Testis (tissue), 3 donors: Measurements from ENCODE around the gene ORM2. TPM values are rescaled to one million over a fixed set of nuclear protein-coding genes. Genes with fewer than 3 reads are reported as not detected.

Source experiments
- DNase-seq: peaks from one replicate; pipeline ENCODE4 v3.0.0-alpha.2; 2019
- H3K27ac ChIP-seq, 2 donors: fragments of 200-600 bp; sonication (generic); one replicate each; pipeline ENCODE4 v1.5.1; 2019
- H3K27me3 ChIP-seq: fragments of 200-600 bp; sonication (generic); one replicate; pipeline ENCODE4 v1.5.1; 2019
- H3K36me3 ChIP-seq: fragments of 200-600 bp; sonication (generic); one replicate; pipeline ENCODE4 v1.5.1; 2017; ENCODE audit warnings: low read depth; ENCODE audit errors: missing control alignments
- H3K4me1 ChIP-seq: fragments of 200-600 bp; sonication (generic); one replicate; pipeline ENCODE4 v1.5.1; 2019
- H3K4me3 ChIP-seq, 2 donors: fragments of 200-600 bp; sonication (generic); one replicate each; pipeline ENCODE4 v1.5.1; 2017 to 2019
- H3K9me3 ChIP-seq: fragments of 200-600 bp; sonication (generic); one replicate; pipeline ENCODE4 v1.5.1; 2017
- CTCF ChIP-seq, 3 experiments: fragments of 450-650 bp in 2 of 3; fragments of 200-600 bp in 1 of 3; sonication (generic) in 1 of 3; IDR thresholded peaks; one replicate each; pipeline ENCODE4 v1.5.1; 2016 to 2019; ENCODE audit warnings: antibody characterized with exemption in 3 of 3, mild to moderate bottlenecking in 2 of 3, moderate library complexity in 1 of 3
- POLR2A ChIP-seq: fragments of 450-650 bp; IDR thresholded peaks from one replicate; pipeline ENCODE4 v1.6.1; 2017; ENCODE audit warnings: antibody characterized with exemption, mild to moderate bottlenecking, moderate library complexity
- WGBS, 2 donors: methylation state at CpG; one replicate each; pipeline ENCODE4 v1.1.5; 2018; 5-methylcytosine and 5-hydroxymethylcytosine counted together
- intact Hi-C: fragments of 100-400 bp; cut with DNase I; formaldehyde crosslinking; loops from one replicate; pipeline ENCODE4 v1.15.1; 2023; ENCODE audit warnings: low total_unique reads
- polyA plus RNA-seq: library from polyadenylated mRNA; stranded (reverse); fragments of 350-450 nt; fragmentation: Illumina TruSeq; extraction: RNeasy Lipid Tissue Mini Kit (QIAGEN cat#74804); gene quantifications from one replicate; pipeline ENCODE4 v1.2.3, GENCODE V29; 2014; ENCODE audit warnings: low read depth, low replicate concordance; ENCODE audit not compliant: insufficient read depth
- total RNA-seq, 2 donors: library from RNA; depleted of rRNA; stranded (reverse); fragments of >200 nt; gene quantifications; one replicate each; pipeline ENCODE4 v1.2.3, GENCODE V29; 2016

ORM2 gene
- total and polyA plus RNA-seq, 3 donors from 2014 or later, result 0.56 to 2.3 TPM; not detected in 1

GRCh38 chr9:114371343-114371944 lies 41.8 kb downstream of the ORM2 start:
- TF ChIP-seq CTCF (IDR thresholded peaks at IDR 0.05) (no peak), POLR2A (no peak)
- Histone ChIP-seq H3K9me3 (no peaks in the 10 kb centered on the region), H3K4me1 (peaks cover 2% of the 10 kb centered on the region), H3K36me3 (no peaks in the 10 kb centered on the region), H3K27me3 (no peaks in the 10 kb centered on the region), H3K27ac (no peak overlapping the region), H3K4me3 (no peak overlapping the region)
- WGBS, 2 donors, result 72 to 86% methylated on average over 7 of the region's 7 CpGs
- no peak for DNase-seq
- intact Hi-C loops, result no loop called here

GRCh38 chr9:114371973-114372917 lies 42.6 kb downstream of the ORM2 start:
- peaks cover 2% of the 10 kb centered on the region for H3K4me1 ChIP-seq
- TF ChIP-seq POLR2A, result no peak
- no peak for TF ChIP-seq CTCF (IDR thresholded peaks at IDR 0.05)
- no peak for DNase-seq
- H3K27me3 ChIP-seq, result no peaks in the 10 kb centered on the region
- H3K9me3 ChIP-seq, result no peaks in the 10 kb centered on the region
- H3K27ac ChIP-seq, result no peak overlapping the region
- H3K36me3 ChIP-seq, result no peaks in the 10 kb centered on the region
- intact Hi-C loops, result no loop called here
- WGBS, 2 donors, result 43 to 53% methylated on average over 11 to 14 of the region's 14 CpGs
- no peak overlapping the region for H3K4me3 ChIP-seq

GRCh38 chr9:114372921-114373448 lies 43.3 kb downstream of the ORM2 start:
- no peak overlapping the region for H3K4me3 ChIP-seq
- H3K27me3 ChIP-seq, result no peaks in the 10 kb centered on the region
- TF ChIP-seq CTCF (IDR thresholded peaks at IDR 0.05) (no peak), POLR2A (no peak)
- no peak overlapping the region for H3K27ac ChIP-seq
- intact Hi-C loops, result no loop called here
- peaks cover 2% of the 10 kb centered on the region for H3K4me1 ChIP-seq
- H3K9me3 ChIP-seq, result no peaks in the 10 kb centered on the region
- DNase-seq, result peak; percentile 42
- H3K36me3 ChIP-seq, result no peaks in the 10 kb centered on the region
- whole genome bisulfite sequencing, 2 donors, result 51 to 62% methylated on average over 4 to 8 of the region's 9 CpGs

- intact Hi-C loops, result no loop called here
- TF ChIP-seq POLR2A (no peak), CTCF (IDR thresholded peaks at IDR 0.05) (no peak)
- no peaks in the 10 kb centered on the region for H3K36me3 ChIP-seq
- no peak overlapping the region for H3K4me3 ChIP-seq
- DNase-seq, result no peak
- H3K27me3 ChIP-seq, result no peaks in the 10 kb centered on the region
- 89 to 92% methylated on average over 10 to 16 of the region's 16 CpGs for WGBS, 2 donors
- H3K27ac ChIP-seq, result no peak overlapping the region
- H3K4me1 ChIP-seq, result peaks cover 2% of the 10 kb centered on the region
- no peaks in the 10 kb centered on the region for H3K9me3 ChIP-seq
These were observed 44.5 kb downstream of the ORM2 start for GRCh38 chr9:114373960-114374730.
